Stimulated activated CD4-positive, alpha-beta T cell treated with anti-CD3 and anti-CD28 coated beads, TNF-alpha, amount 100 ng/mL, for 1 hour (primary cell): Measurements from ENCODE around the gene CCER1.

Source experiments
- DNase-seq, 3 donors: peaks; one replicate each; pipeline ENCODE4 v3.0.0-alpha.2; 2020; ENCODE audit warnings: low read depth in 3 of 3, low spot score in 1 of 3

Gene CCER1

GRCh38 chr12:90969346-90969745, 14.4 kb upstream of the CCER1 start:
- DNase-seq, result no peak

GRCh38 chr12:90965204-90965603, 10.2 kb upstream of the CCER1 start:
- DNase-seq, result no peak

- DNase-seq, result no peak
Measured at GRCh38 chr12:90964616-90965015, 9.6 kb upstream of the CCER1 start.

GRCh38 chr12:90963946-90964345, 9.0 kb upstream of the CCER1 start:
- no peak for DNase-seq

- DNase-seq, result no peak
Measured at GRCh38 chr12:90961154-90961553, 6.2 kb upstream of the CCER1 start.

- no peak for DNase-seq
Measured at GRCh38 chr12:90959538-90960139, 4.7 kb upstream of the CCER1 start.

- DNase-seq, result no peak
Measured at GRCh38 chr12:90959032-90959431, 4.1 kb upstream of the CCER1 start.

GRCh38 chr12:90958347-90958746, 3.4 kb upstream of the CCER1 start:
- DNase-seq, result no peak

GRCh38 chr12:90954428-90954827, 548 bp downstream of the CCER1 start:
- DNase-seq, result no peak

- DNase-seq, result no peak
Measured at GRCh38 chr12:90953956-90954421, 987 bp downstream of the CCER1 start.

GRCh38 chr12:90951432-90952105, 3.4 kb downstream of the CCER1 start:
- no peak for DNase-seq

GRCh38 chr12:90947869-90948268, 7.1 kb downstream of the CCER1 start:
- DNase-seq, result no peak

GRCh38 chr12:90945070-90945649, 9.8 kb downstream of the CCER1 start:
- no peak for DNase-seq

GRCh38 chr12:90943255-90943654, 11.7 kb downstream of the CCER1 start:
- no peak for DNase-seq

GRCh38 chr12:90940872-90941499, 14.0 kb downstream of the CCER1 start:
- no peak for DNase-seq

- DNase-seq, result no peak
Measured at GRCh38 chr12:90939382-90939781, 15.6 kb downstream of the CCER1 start.

- DNase-seq, result no peak
Measured at GRCh38 chr12:90938451-90938850, 16.5 kb downstream of the CCER1 start.

- DNase-seq, result no peak
Measured at GRCh38 chr12:90937651-90938050, 17.3 kb downstream of the CCER1 start.

GRCh38 chr12:90936230-90937005, 18.6 kb downstream of the CCER1 start:
- no peak for DNase-seq

- DNase-seq, result no peak
Measured at GRCh38 chr12:90925562-90925961, 29.4 kb downstream of the CCER1 start.

- DNase-seq, result no peak
Measured at GRCh38 chr12:90924406-90924805, 30.6 kb downstream of the CCER1 start.
